GM18502 (cell line): ENCODE measurements around the gene NSDHL.
"Not testable (repeated sequence)": the region's sequence is repeated elsewhere in the genome, so short reads cannot be mapped to it uniquely, and the experiment has no call there.

Experiments used
- ATAC-seq: cut with Tn5 transposase; IDR thresholded peaks from one replicate; pipeline ENCODE4 v1.9.1; 2021; ENCODE audit warnings: mild to moderate bottlenecking; ENCODE audit not compliant: unreplicated experiment, poor library complexity

NSDHL gene

DNA sequence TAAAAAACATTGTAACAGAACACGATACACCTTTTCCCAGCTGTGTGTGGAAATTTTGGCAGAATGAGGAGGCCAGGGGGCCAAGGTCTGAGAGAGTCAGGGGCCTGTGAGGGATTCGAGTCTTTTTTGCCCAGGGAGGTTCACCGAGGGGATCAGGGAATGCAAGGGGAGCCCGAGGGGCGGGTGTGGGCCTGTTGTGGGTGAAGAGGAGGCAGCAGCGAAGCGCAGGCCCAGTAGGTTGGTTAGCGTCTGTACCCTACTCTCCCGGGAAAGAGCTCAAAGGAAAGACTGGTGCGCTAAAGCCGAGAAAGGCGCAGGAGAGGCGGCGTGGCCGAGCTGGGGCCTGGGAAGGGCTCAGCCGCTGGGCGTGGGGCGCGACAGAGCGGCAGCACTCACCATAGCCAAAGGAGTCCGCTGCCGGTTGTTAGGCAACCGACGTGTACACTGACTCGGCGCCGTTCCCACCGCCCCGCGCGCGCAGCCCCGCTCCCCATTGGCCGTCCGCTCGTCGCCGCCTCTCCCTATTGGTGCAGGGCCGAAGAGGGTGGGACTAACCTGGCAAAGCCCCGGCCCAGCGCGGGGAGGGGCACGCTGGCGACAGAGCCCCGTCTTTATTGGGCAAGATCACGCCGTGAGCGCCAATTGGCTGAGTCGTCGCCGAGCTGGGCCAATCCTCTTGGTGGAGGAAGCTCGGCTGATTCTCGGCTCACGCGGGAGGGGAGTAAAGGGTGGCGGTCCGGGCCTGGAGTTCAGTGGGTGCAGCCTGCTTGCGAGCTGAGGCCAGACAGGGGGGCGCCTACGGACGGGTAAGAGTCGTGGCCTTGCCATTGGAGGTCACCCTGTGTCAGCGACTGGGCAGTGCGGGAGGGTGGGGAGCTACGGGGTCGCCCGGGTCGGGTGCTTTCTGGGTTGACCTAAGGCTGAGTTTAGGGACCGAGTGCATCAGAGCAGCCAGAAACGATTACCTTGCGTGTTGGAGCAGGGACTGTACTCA is at the start of gene NSDHL, which contains the start of gene CETN2:
Gene NSDHL (plus strand): TSS at position 752 of the 994 bp plus-strand sequence. CDS start 15,262 bp downstream, outside the sequence.
Gene CETN2 (minus strand): TSS at position 446 of the 994 bp plus-strand sequence. CDS start 47 bp downstream, at position 399.
- ATAC-seq, result peak; percentile 98

DNA sequence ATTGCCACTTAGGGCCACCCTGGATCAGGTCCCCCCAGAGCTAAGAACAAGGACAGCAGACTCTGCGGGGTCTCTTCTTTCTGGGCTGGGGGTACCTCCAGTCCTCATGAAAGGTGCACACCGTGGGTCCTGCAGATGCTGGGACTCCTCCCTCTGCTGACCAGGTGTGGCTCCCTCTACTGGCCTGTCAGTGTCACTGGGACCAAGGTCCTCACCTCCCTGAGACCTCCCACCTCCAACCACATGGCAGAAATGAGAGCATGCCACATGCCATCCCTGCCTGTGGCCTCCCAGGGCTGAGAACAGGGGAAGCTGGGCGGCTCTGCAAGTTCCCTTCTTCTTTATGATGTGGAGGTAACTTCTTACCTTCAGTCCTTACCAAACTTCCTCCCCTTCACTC is 43.8 kb upstream of the NSDHL start:
- peak; percentile 86 for ATAC-seq

DNA sequence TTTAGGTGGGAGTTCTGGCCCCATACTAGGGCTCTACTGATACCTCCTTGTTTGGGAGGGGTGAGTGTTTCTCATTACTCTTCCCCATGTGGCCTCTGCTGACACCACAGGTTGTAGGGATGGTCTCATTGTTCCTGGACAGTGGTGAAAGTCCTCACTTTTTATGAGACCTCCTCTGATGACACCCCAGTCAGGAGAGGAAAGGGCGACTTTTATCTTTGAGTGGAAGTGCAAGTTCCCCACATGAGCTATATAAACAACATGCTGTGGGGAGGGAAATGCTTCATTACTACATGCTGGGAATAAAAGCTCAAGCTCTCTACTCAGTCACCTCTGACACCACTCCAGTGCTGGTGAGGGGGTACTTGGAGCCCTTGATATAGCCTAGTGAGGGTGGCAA is 31.9 kb upstream of the NSDHL start:
- ATAC-seq, result no peak

DNA sequence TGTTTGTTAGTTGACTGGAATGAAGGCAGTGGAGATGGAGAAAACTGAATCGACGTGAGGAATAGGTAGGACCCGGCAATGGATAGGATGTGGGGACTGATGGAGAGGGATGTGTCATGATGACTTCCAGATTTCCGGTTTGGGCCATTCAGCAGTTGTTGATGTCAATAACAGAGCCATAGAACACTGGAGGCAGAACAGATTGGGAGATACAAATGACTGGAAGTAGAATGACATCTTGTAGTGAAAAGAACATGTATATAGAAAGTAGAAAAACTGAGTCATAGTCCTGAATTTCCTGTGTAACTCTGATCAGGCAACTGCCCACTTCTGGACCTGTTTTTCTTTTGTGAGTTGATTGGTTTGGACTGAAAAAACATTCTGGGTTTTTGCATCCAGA is 24.8 kb upstream of the NSDHL start:
- no peak for ATAC-seq

DNA sequence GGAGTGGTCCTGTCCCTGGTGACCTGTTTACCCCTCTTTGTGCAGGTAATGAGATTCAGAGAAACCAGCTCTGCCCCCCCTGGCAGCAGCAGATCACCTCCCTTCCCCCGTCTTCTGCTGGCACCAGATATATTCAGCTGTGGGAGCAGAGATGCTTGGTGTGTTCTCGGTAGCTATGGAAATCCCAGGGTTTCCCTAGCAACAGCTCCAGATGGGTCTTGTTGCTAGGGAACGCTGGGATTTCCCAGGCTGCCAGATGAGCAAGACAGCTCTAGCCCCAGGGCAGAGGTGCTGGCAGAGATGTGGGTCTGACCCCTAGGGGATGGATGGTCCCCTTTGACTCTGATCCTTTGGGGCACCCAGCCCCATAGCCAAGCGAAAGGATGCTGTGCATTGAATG is 20.5 kb upstream of the NSDHL start:
- no peak for ATAC-seq

DNA sequence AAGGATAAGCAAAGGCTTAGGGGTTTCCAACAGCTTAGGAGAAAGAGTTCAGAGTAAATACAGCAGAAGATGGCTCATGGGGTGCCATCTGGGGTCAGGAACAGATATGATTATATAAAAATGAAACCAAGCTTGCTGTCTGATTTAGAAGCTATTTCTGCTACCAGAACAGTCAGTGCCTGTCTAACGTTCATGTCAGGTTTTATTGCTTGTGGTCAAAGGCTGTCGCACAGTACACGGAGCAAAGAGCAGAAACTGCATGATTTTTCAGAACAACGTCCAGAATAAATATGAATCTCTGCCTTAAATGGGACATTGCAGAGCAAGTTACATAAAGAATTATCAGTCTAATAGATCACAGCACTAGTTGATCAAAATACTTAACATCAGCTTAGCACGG is 17.7 kb upstream of the NSDHL start:
- no peak for ATAC-seq

DNA sequence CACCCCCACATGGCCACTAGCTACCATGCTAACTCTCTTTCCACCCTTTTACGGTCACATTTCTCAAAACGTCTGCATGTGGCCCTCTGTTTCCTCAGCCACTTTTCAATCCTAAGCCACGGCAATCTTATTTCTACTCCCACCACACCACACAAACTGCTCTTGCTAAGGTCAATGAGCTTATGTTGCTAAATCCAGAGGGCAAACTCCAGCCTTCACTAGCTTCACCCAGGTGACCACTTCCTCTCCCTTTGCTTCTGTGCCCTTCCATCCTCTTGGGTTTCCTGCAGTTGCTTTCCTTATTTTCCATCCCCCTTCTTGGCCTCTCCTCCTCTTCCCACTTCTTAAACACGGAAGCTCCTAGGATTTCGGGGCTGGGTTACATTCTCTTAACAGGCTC is 16.8 kb upstream of the NSDHL start:
- ATAC-seq, result no peak

DNA sequence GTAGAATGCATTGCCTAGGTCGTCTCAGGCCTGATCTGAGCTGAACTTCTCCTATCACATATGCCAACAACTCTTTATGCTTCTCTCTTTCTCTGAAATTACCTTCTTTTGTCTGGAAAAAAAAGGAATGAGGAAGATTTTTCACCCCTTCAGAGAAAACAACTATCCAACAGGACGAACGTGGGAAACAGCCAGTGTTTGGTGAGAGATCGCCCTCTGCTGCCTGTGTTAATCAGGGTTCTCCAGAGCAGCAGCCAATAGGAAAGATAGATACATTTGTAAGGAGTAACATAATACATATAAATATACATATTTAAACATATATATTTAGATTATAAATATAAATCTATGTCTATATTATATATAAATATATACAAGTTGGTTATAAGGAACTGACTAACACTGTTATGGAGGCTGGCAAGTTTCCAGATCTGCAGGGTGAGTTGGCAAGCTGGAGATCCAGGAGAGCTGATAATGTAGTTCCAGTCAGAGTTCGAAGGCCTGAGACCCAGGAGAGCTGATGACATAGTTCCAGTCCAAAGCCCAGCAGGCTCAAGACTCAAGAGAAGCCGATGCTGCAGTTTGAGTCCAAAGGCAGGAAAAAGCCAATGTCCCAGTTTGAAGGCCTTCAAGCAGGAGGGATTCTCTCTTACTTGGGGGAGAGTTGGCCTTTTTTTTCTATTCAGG is 13.6 kb upstream of the NSDHL start:
- ATAC-seq, result no peak

DNA sequence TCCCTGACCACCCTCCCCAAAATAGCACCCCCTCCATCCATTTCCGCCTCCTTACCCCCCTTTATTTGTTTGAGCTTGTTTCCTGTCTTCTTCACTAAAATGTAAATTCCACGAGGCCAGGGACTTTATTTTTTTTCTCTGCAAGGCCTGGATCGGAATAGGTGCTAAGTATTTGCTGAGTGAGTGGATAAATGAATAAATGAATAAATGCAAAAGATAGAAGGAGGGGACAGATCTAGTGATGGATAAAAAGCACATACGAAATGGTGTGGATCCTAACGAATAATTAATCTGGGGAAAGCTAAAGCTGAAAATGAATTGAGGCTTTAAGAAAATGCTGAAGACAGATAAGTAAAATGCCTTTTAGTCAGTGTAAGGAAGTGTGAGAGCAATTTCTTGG is 12.5 kb upstream of the NSDHL start:
- no peak for ATAC-seq

DNA sequence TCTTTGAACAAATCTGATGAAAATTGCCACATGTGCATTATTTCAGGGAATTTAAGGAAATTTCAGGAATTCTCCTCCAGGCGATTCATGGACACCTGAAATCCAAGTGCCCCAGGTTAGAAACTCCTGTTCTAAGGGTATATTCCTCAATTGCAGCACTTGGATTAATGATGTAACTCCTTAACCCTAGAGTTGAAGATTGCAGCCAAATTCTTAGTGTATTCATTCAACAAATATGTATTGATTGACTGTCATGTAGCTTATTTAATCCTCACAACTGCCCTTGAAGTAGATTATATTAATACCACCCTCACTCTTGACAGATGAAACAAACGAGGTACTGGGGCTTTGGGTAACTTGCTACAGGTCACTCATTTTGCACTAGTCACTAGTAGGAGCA is 11.6 kb upstream of the NSDHL start:
- ATAC-seq, result no peak

DNA sequence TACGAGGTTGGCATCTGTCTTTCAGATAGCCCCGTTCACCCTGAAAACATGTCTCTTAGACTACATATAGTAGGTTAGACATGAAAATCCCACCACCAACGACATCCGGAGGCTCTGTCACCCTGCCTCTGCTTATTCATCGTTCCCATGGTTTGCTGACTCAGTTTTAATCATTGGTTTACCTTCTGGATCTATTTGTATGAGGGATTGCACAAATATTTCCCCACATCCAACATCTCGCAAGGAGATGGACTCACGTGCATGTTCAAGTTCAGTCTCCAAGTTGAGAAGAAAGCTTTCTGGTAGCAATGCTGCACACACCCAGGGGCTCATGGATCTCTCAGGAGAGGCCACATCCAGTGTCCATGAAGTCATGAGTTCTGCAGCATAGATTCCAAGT is 11.1 kb upstream of the NSDHL start:
- ATAC-seq, result no peak

DNA sequence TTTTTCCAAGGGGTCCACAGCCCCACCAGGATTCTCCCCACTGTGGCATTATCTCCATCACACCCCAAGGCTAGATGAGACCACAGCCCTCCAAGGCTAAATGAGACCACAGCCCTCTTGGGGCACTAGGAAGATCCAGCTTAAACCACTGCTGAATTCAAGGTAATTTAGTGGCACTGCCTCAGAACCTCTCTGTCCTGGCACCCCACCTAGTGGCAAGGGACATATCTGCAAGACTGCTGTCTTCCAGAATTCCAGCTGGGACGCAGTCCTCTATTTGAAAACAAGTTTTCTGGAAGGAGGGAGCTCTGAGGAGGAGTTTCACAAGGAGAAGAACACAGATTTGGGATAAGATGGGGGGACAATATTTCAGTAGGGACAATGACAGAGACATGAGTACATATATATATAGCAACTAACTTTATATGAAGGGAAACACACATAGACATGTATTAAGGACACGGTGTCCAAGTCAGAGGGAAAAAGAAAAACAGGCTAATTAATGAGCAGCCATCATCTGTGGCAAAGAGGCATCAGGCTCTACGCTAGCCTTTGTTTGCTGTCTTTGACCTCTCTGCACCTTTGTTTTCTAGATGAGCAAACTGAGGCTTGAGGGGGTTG is 9.6 kb upstream of the NSDHL start:
- peak; percentile 46 for ATAC-seq

DNA sequence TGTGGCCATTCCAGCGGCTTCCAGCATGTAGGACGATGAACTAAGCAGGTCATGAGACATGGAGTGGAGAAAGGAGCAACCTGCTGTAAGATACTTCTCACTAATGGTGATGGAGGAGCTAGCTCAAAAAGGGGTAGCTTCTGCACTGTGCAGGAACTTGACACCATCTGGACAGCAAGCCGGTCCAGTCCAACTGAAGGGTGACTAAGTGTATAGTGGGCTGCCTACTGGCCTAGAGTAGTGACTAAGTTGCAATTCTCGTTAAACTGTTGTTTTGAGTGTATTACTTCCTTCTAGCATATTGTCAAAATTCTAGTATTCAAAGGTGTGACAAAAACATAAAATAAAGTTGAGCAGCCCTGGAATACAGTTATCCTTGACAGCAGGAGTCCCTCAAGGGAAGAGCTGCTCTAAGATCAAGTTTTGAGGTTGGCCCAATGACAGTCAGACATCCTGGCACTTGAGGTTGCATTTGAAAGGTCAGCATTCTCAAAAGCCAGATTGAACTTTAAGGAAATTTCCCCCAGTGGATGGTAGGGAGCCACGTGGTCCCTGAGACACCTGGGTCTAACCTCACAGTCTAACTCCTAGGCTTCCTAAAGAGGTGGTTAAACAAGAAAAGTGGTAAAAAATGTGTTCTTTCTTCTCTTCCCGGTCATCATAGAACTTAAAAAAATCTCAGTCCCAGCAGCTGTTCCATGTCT is 8.3 kb upstream of the NSDHL start:
- ATAC-seq, result no peak

DNA sequence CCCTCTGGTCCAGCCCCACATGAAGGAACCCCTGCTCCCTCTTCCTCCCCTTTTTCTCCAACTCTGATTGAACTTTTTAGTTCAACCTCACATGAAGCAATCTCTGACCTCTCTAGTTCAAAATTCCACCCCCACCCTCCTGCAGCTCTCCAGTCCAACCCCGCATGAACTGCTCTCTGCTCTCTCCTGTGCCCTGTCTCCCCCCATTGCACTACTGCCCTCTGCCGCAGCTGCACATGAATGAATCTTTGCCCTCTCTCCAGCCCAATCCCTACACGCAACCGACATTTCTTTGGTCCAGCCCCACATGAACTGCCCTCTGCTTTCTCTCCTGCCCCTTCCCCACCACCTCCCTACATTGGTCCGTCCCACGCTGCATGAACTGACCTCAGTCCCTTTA is 7.2 kb upstream of the NSDHL start:
- no peak for ATAC-seq

DNA sequence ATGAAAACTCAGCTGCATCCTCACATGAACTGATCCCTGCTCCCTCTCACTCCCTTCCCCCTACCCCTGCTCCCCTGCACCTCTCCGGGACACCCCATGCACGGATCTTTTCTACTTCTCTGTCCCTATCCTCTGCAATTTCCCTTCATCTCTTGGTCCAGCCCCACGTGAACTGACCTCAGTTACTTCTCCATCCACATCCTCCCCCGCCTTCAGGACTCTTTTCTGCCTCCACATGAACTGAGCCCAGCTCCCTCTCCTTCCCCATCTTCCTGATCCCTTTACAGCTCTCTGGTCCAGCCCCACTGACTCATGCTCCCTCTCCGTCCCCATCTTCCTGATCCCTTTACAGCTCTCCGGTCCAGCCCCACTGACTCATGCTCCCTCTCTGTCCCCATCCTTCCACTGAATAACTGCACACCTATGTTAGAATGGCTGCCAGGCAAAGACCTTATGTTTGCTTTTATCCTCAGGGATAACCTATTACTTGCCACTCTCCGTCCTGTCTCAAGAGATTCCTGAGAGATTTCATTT is 6.0 kb upstream of the NSDHL start:
- no peak for ATAC-seq

DNA sequence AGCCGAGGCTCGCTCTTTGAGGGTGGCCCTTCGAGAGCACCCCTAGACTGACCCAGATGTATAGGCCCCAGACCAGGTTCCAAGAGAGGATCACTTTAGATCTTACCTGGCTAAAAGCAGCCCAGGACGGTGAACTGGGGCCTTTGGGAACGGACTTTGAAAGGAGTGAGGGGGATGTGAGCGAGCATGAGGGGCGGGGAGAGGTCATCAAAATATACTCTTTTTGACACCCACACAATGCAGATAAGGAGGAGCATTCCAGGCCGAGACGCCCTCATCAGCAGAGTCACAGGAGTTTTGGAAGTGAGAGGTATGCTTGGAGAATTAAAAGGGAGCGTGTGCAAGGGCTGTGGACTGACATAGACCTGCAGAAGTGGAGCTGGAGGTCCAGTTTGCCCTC is 528 bp downstream of the NSDHL start:
- ATAC-seq, result no peak

DNA sequence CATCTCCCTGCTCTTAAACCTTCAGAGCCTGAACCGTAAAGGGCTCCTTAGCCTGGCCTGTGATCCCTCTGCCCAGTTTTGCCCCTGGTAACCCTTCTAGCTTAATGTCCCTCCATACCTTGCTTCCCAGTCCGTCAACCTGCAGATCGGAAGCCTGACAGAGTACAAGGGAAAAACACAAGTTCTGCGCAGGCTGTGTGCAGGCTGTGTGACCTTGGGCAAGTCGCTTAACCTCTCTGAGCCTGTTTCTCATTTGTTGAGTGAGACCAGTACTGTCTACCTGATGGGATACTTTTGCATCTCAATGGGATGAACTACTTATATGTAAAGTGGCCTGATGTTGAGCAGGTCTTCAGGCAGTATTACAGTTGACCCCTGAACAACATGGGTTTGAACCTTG is 1.7 kb downstream of the NSDHL start:
- no peak for ATAC-seq

DNA sequence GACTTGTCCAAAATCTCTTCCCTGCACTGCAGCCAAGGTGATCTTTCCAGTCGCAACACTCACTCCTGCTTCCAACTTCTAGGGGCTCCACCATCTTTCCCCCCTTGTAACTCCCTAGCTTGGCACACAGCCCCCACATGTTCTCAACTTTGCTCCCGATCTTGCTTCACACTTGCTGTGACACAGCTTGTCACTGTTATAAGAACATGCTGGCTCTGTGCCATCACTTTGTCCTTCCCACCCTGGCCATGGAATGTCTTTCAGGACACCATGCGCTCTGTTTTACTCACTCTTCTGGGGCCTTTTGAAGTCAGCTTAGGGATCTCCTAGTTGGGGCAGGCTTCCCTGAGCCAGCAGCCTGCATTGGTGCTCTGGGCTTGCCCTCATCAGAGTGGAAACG is 2.5 kb downstream of the NSDHL start:
- ATAC-seq, result no peak

DNA sequence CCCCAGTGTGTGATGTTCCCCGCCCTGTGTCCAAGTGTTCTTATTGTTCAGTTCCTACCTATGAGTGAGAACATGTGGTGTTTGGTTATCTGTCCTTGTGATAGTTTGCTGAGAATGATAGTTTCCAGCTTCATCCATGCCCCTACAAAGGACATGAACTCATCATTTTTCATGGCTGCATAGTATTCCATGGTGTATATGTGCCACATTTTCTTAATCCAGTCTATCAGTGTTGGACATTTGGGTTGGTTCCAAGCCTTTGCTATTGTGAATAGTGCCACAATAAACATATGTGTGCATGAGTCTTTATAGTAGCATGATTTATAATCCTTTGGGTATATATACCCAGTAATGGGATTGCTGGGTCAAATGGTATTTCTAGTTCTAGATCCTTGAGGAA is 4.6 kb downstream of the NSDHL start:
- ATAC-seq, result not testable (repeated sequence)

DNA sequence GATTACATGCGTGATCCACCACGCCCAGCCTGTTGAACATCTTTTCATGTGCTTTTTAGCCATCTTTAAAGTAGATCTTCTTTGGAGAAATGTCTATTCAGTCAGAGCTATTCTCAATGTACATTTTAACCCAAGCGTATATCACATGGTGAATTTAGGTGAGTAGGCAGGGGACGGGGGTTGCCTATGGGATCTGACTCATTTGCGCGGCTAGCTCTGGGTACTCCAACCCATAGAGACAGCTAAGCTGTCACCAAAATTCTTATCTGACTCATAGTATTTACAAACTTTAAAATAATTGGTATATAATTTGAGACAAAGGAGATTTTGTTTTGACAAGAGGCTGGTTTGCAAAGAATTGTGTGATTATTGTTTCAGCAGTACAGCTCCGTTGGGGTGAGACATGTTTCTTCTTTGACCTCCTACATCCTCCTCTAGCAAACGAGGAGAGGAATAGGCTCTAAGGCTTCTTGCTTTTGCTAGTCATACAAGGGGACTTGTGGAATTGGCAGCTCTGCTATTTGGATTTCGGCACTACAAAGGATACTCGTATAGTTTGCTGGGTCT is 12.0 kb downstream of the NSDHL start:
- ATAC-seq, result no peak
